ENCODE measurements around the gene CDK18.
"Not testable (repeated sequence)": the region's sequence is repeated elsewhere in the genome, so short reads cannot be mapped to it uniquely, and the experiment has no call there.

The CDK18 gene

GRCh38 chr1:205481218-205481617 lies 23.3 kb upstream of the CDK18 start:
- no peak for DNase-seq (ENCODE audit: low spot score)

- no peak for DNase-seq (ENCODE audit: low spot score)
Measured at GRCh38 chr1:205481629-205482151, 22.8 kb upstream of the CDK18 start.

- not testable (repeated sequence) for DNase-seq (ENCODE audit: low spot score)
Measured at GRCh38 chr1:205482587-205482986, 21.9 kb upstream of the CDK18 start.

GRCh38 chr1:205483372-205483771 lies 21.1 kb upstream of the CDK18 start:
- no peak for DNase-seq (ENCODE audit: low spot score)

- DNase-seq (ENCODE audit: low spot score): peak; percentile 66
Measured at GRCh38 chr1:205484985-205485967, 19.2 kb upstream of the CDK18 start.

GRCh38 chr1:205486258-205486657 lies 18.2 kb upstream of the CDK18 start:
- DNase-seq (ENCODE audit: low spot score): no peak

- DNase-seq (ENCODE audit: low spot score): peak; percentile 20
Measured at GRCh38 chr1:205488074-205488723, 16.3 kb upstream of the CDK18 start.

- no peak for DNase-seq (ENCODE audit: low spot score)
Measured at GRCh38 chr1:205491794-205492193, 12.7 kb upstream of the CDK18 start.

GRCh38 chr1:205492201-205492667 lies 12.2 kb upstream of the CDK18 start:
- no peak for DNase-seq (ENCODE audit: low spot score)

- no peak for DNase-seq (ENCODE audit: low spot score)
Measured at GRCh38 chr1:205492774-205493173, 11.7 kb upstream of the CDK18 start.

- no peak for DNase-seq (ENCODE audit: low spot score)
Measured at GRCh38 chr1:205493241-205494085, 11.0 kb upstream of the CDK18 start.

GRCh38 chr1:205494115-205494514 lies 10.4 kb upstream of the CDK18 start:
- DNase-seq (ENCODE audit: low spot score): no peak

- DNase-seq (ENCODE audit: low spot score): no peak
Measured at GRCh38 chr1:205495237-205495823, 9.1 kb upstream of the CDK18 start.

- no peak for DNase-seq (ENCODE audit: low spot score)
Measured at GRCh38 chr1:205496661-205497060, 7.8 kb upstream of the CDK18 start.

GRCh38 chr1:205497351-205497750 lies 7.1 kb upstream of the CDK18 start:
- DNase-seq (ENCODE audit: low spot score): no peak

GRCh38 chr1:205499789-205500188 lies 4.7 kb upstream of the CDK18 start:
- DNase-seq (ENCODE audit: low spot score): no peak

- no peak for DNase-seq (ENCODE audit: low spot score)
Measured at GRCh38 chr1:205500240-205501233, 3.9 kb upstream of the CDK18 start.

- no peak for DNase-seq (ENCODE audit: low spot score)
Measured at GRCh38 chr1:205502111-205502810, 2.2 kb upstream of the CDK18 start.

GRCh38 chr1:205502992-205503391 lies 1.5 kb upstream of the CDK18 start:
- DNase-seq (ENCODE audit: low spot score): no peak

Measured in hematopoietic multipotent progenitor cell treated with erythropoietin and hydrocortisone succinate and interleukin-3 and kit ligand, for 17 days (in vitro differentiated cells).